Astrocyte (in vitro differentiated cells and primary cell): Measurements from ENCODE around the gene PLEKHG4B. TPM values are rescaled to one million over a fixed set of nuclear protein-coding genes. Genes with fewer than 3 reads are reported as not detected.

Experiments
- DNase-seq: peaks from one replicate; pipeline ENCODE4 v3.0.0-alpha.2; 2010; ENCODE audit warnings: low read depth
- FAIRE-seq: peaks from 2 replicates; lab custom pipeline; 2011; peaks lifted over from hg19 to GRCh38; lab: Jason Lieb, UNC
- H2AFZ ChIP-seq: 2 replicates; pipeline ENCODE4 v1.6.0; 2012; ENCODE audit warnings: low read depth, low read length, inconsistent platforms
- H3K27ac ChIP-seq: 2 replicates; pipeline ENCODE4 v1.5.1; 2011; ENCODE audit warnings: low read depth, low read length, inconsistent platforms
- H3K27me3 ChIP-seq: 2 replicates; pipeline ENCODE4 v1.6.0; 2011; ENCODE audit warnings: low read length, inconsistent platforms; ENCODE audit not compliant: insufficient read depth
- H3K36me3 ChIP-seq: 2 replicates; pipeline ENCODE4 v1.5.1; 2011; ENCODE audit warnings: low read length, inconsistent platforms; ENCODE audit not compliant: insufficient read depth
- H3K4me1 ChIP-seq: 2 replicates; pipeline ENCODE4 v1.5.1; 2011; ENCODE audit warnings: low read length, inconsistent platforms; ENCODE audit not compliant: insufficient read depth
- H3K4me2 ChIP-seq: 2 replicates; pipeline ENCODE4 v1.6.0; 2012; ENCODE audit warnings: low read length, inconsistent platforms
- H3K4me3 ChIP-seq: 2 replicates; pipeline ENCODE4 v1.5.1; 2011; ENCODE audit warnings: low read depth, mild to moderate bottlenecking, low read length, inconsistent platforms; ENCODE audit not compliant: insufficient read depth
- H3K79me2 ChIP-seq: 2 replicates; pipeline ENCODE4 v1.6.0; 2012; ENCODE audit warnings: mild to moderate bottlenecking, low read length, inconsistent platforms; ENCODE audit not compliant: insufficient read depth
- H3K9ac ChIP-seq: 2 replicates; pipeline ENCODE4 v1.6.0; 2012; ENCODE audit warnings: mild to moderate bottlenecking, low read length, inconsistent platforms
- H3K9me3 ChIP-seq: 2 replicates; pipeline ENCODE4 v1.5.1; 2012; ENCODE audit warnings: low read depth, mild to moderate bottlenecking, low read length, inconsistent platforms; ENCODE audit not compliant: insufficient read depth
- H4K20me1 ChIP-seq: 2 replicates; pipeline ENCODE4 v1.6.0; 2012; ENCODE audit warnings: low read length, inconsistent platforms; ENCODE audit not compliant: insufficient read depth
- H3K27ac Mint-ChIP-seq: one replicate; pipeline ENCODE4 v1.8.0; 2021; ENCODE audit warnings: mild to moderate bottlenecking, mixed read lengths; ENCODE audit not compliant: unreplicated experiment
- H3K27me3 Mint-ChIP-seq: one replicate; pipeline ENCODE4 v1.8.0; 2021; ENCODE audit warnings: low read depth, mixed read lengths; ENCODE audit not compliant: unreplicated experiment
- H3K36me3 Mint-ChIP-seq: one replicate; pipeline ENCODE4 v1.8.0; 2021; ENCODE audit warnings: low read depth, mixed read lengths; ENCODE audit not compliant: unreplicated experiment
- H3K4me1 Mint-ChIP-seq: one replicate; pipeline ENCODE4 v1.8.0; 2021; ENCODE audit warnings: low read depth, mixed read lengths; ENCODE audit not compliant: unreplicated experiment
- H3K4me3 Mint-ChIP-seq: one replicate; pipeline ENCODE4 v1.8.0; 2021; ENCODE audit warnings: mild to moderate bottlenecking, moderate library complexity, mixed read lengths; ENCODE audit not compliant: unreplicated experiment
- H3K9me3 Mint-ChIP-seq: one replicate; pipeline ENCODE4 v1.8.0; 2021; ENCODE audit warnings: mild to moderate bottlenecking, mixed read lengths; ENCODE audit not compliant: unreplicated experiment
- CTCF ChIP-seq: IDR thresholded peaks from 2 replicates; pipeline ENCODE4 v1.5.1; 2011; ENCODE audit warnings: low read depth, mild to moderate bottlenecking, inconsistent platforms, low read length, moderate library complexity; ENCODE audit not compliant: insufficient read depth
- EZH2 ChIP-seq: IDR thresholded peaks from 2 replicates; pipeline ENCODE4 v1.6.1; 2012; ENCODE audit warnings: mild to moderate bottlenecking, low read length, inconsistent platforms; ENCODE audit not compliant: insufficient read depth
- total RNA-seq: library from RNA; stranded (reverse); gene quantifications from 2 replicates; pipeline ENCODE4 v1.2.1, GENCODE V29; 2021

PLEKHG4B gene
- total RNA-seq, 1 donor from 2014 or later = 8.1 TPM

- no peak for TF ChIP-seq CTCF
- TF ChIP-seq EZH2 = no peak
- Mint-ChIP-seq H3K36me3 (peaks cover 11% of the 10 kb centered on the region), H3K9me3 (no peaks in the 10 kb centered on the region), H3K27ac (no peak overlapping the region), H3K4me3 (no peak overlapping the region), H3K27me3 (no peaks in the 10 kb centered on the region), H3K4me1 (peaks cover 16% of the 10 kb centered on the region)
- FAIRE-seq = no peak
- Histone ChIP-seq H2AFZ (no peak overlapping the region), H3K9ac (no peak overlapping the region), H3K4me1 (peaks cover 23% of the 10 kb centered on the region), H3K27ac (no peak overlapping the region), H3K36me3 (no peaks in the 10 kb centered on the region), H3K4me3 (no peak overlapping the region), H3K27me3 (no peaks in the 10 kb centered on the region), H3K4me2 (peak overlapping the region; percentile 16), H3K79me2 (peaks cover 41% of the 10 kb centered on the region), H4K20me1 (peaks cover 70% of the 10 kb centered on the region), H3K9me3 (no peaks in the 10 kb centered on the region)
- DNase-seq = peak; percentile 74
Observed at GRCh38 chr5:206406-206805, 114.4 kb downstream of the PLEKHG4B start.

DNA sequence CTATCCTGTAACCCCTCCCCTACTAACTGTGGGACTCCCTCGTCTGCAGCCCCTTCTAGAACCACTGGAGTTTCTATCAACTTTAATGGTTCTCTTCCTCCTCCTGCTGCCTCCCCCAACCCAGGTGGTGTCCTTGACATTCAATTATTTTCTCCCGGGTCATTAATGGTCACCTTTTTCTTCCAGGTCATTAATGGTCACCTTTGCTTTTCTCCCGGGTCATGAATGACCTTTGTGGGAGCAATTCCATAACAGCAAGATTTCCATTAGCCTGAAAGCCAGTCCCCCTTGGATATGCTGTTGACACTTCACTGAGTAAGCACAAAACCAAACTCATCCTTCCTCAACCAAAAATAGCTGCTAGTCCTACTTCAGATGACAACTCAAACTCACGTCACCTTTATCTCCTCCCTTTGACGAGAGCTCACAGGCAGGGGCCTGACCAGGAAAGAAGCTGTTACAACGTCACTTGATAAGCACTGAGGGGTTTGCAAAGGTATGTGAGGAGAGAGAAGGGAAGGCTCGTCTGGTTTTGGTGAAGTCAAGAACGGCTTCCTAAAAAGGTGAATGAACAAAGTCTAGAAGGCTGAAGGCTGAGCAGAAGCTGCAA, 115.1 kb downstream of the PLEKHG4B start:
- peaks cover 12% of the 10 kb centered on the region for H3K4me1 Mint-ChIP-seq

More for the DNA sequence above, 115.1 kb downstream of the PLEKHG4B start:
- Histone ChIP-seq H3K4me1 (peaks cover 23% of the 10 kb centered on the region), H3K27me3 (no peaks in the 10 kb centered on the region), H3K9ac (peak overlapping the region; percentile 33), H3K4me3 (no peak overlapping the region), H3K9me3 (no peaks in the 10 kb centered on the region), H3K4me2 (peak overlapping the region; percentile 16), H3K27ac (peak overlapping the region; percentile 16), H2AFZ (no peak overlapping the region), H4K20me1 (peaks cover 65% of the 10 kb centered on the region), H3K36me3 (no peaks in the 10 kb centered on the region), H3K79me2 (peaks cover 41% of the 10 kb centered on the region)
- no peak overlapping the region for H3K27ac Mint-ChIP-seq
- H3K27me3 Mint-ChIP-seq = no peaks in the 10 kb centered on the region
- H3K36me3 Mint-ChIP-seq = peaks cover 11% of the 10 kb centered on the region
- no peak overlapping the region for H3K4me3 Mint-ChIP-seq
- FAIRE-seq (no peak), DNase-seq (no peak)
- no peaks in the 10 kb centered on the region for H3K9me3 Mint-ChIP-seq
- no peak for TF ChIP-seq CTCF
- no peak for TF ChIP-seq EZH2
